Measurements from ENCODE around the gene ERGIC3.
"Not testable (repeated sequence)": the region's sequence is repeated elsewhere in the genome, so short reads cannot be mapped to it uniquely, and the experiment has no call there.

The ERGIC3 gene

GRCh38 chr20:35518955-35519354, 22.9 kb upstream of the ERGIC3 start:
- no peak for DNase-seq (ENCODE audit: low spot score)

GRCh38 chr20:35523298-35523888, 18.5 kb upstream of the ERGIC3 start:
- no peak for DNase-seq (ENCODE audit: low spot score)

GRCh38 chr20:35525639-35526038, 16.2 kb upstream of the ERGIC3 start:
- DNase-seq (ENCODE audit: low spot score), result no peak

- no peak for DNase-seq (ENCODE audit: low spot score)
Observed at GRCh38 chr20:35527122-35527769, 14.6 kb upstream of the ERGIC3 start.

- DNase-seq (ENCODE audit: low spot score), result no peak
Observed at GRCh38 chr20:35529552-35529951, 12.3 kb upstream of the ERGIC3 start, which contains the start of gene C20orf173. Gene C20orf173, minus strand, starts transcription at chr20:35529652. Its CDS starts 279 bp downstream, at chr20:35529373.

- no peak for DNase-seq (ENCODE audit: low spot score)
Observed at GRCh38 chr20:35539756-35540212, 2.1 kb upstream of the ERGIC3 start.

GRCh38 chr20:35541118-35541782, 628 bp upstream of the ERGIC3 start:
- DNase-seq (ENCODE audit: low spot score), result no peak

- DNase-seq (ENCODE audit: low spot score), result no peak
Observed at GRCh38 chr20:35542990-35543389, 1.1 kb downstream of the ERGIC3 start.

- no peak for DNase-seq (ENCODE audit: low spot score)
Observed at GRCh38 chr20:35544436-35544835, 2.6 kb downstream of the ERGIC3 start.

GRCh38 chr20:35544941-35545340, 3.1 kb downstream of the ERGIC3 start:
- DNase-seq (ENCODE audit: low spot score), result not testable (repeated sequence)

- DNase-seq (ENCODE audit: low spot score), result no peak
Observed at GRCh38 chr20:35546127-35546526, 4.2 kb downstream of the ERGIC3 start.

GRCh38 chr20:35547329-35547728, 5.5 kb downstream of the ERGIC3 start:
- DNase-seq (ENCODE audit: low spot score), result no peak

- DNase-seq (ENCODE audit: low spot score), result no peak
Observed at GRCh38 chr20:35551503-35551902, 9.6 kb downstream of the ERGIC3 start.

- no peak for DNase-seq (ENCODE audit: low spot score)
Observed at GRCh38 chr20:35552914-35553313, 11.0 kb downstream of the ERGIC3 start.

GRCh38 chr20:35555461-35555860, 13.6 kb downstream of the ERGIC3 start:
- DNase-seq (ENCODE audit: low spot score), result not testable (repeated sequence)

GRCh38 chr20:35555951-35556645, 14.2 kb downstream of the ERGIC3 start:
- no peak for DNase-seq (ENCODE audit: low spot score)

- DNase-seq (ENCODE audit: low spot score), result no peak
Observed at GRCh38 chr20:35556871-35557270, 15.0 kb downstream of the ERGIC3 start.

GRCh38 chr20:35558451-35558850, 16.6 kb downstream of the ERGIC3 start:
- DNase-seq (ENCODE audit: low spot score), result no peak

- DNase-seq (ENCODE audit: low spot score), result no peak
Observed at GRCh38 chr20:35559042-35559693, 17.3 kb downstream of the ERGIC3 start.

- DNase-seq (ENCODE audit: low spot score), result no peak
Observed at GRCh38 chr20:35560105-35560511, 18.2 kb downstream of the ERGIC3 start.

- DNase-seq (ENCODE audit: low spot score), result no peak
Observed at GRCh38 chr20:35560541-35560940, 18.7 kb downstream of the ERGIC3 start.

- DNase-seq (ENCODE audit: low spot score), result peak; percentile 17
Observed at GRCh38 chr20:35561268-35561667, 19.4 kb downstream of the ERGIC3 start.

All from putamen (tissue), 1 donor.